CD4-positive, CD25-positive, alpha-beta regulatory T cell (primary cell): Measurements from ENCODE around the gene PLA2G4E. TPM values are rescaled to one million over a fixed set of nuclear protein-coding genes. Genes with fewer than 3 reads are reported as not detected.
A peak's percentile ranks its signal among the peaks of the same experiment; 100 is the strongest.

Experiments used
- ATAC-seq, 2 donors: fragments of 150-1000 bp; cut with Tn5 transposase; one replicate each; pipeline ENCODE4 v1.10.0; 2021; ENCODE audit warnings: low read depth in 2 of 2, moderate number of reproducible peaks in 2 of 2, moderate library complexity in 1 of 2
- DNase-seq, 3 donors: peaks; one replicate each; pipeline versions ENCODE4 v3.0.0 to v3.0.0-alpha.2; 2012 to 2022; ENCODE audit warnings: mixed read lengths in 1 of 3
- H3K27ac ChIP-seq: one replicate; pipeline ENCODE4 v1.7.0; 2013; ENCODE audit warnings: mild to moderate bottlenecking, low read length; ENCODE audit not compliant: insufficient read depth, poor library complexity, severe bottlenecking
- H3K27me3 ChIP-seq: one replicate; pipeline ENCODE4 v1.7.0; 2013; ENCODE audit warnings: low read length; ENCODE audit not compliant: control insufficient read depth, insufficient read depth
- H3K36me3 ChIP-seq: one replicate; pipeline ENCODE4 v1.7.0; 2013; ENCODE audit warnings: mild to moderate bottlenecking, low read length, moderate library complexity; ENCODE audit not compliant: control insufficient read depth, insufficient read depth
- H3K4me1 ChIP-seq: 2 replicates; pipeline ENCODE4 v1.7.0; 2013; ENCODE audit warnings: mild to moderate bottlenecking, low read length; ENCODE audit not compliant: insufficient read depth, control insufficient read depth, poor library complexity, severe bottlenecking
- H3K4me3 ChIP-seq: one replicate; pipeline ENCODE4 v1.7.0; 2013; ENCODE audit warnings: low read depth, mild to moderate bottlenecking, low read length, moderate library complexity
- H3K9me3 ChIP-seq, 2 experiments: 1 replicate in 1 of 2; 2 replicates in 1 of 2; pipeline ENCODE4 v1.7.0; 2013; ENCODE audit warnings: low read length in 2 of 2, mild to moderate bottlenecking in 1 of 2, moderate library complexity in 1 of 2; ENCODE audit not compliant: control insufficient read depth in 2 of 2
- H3K27ac Mint-ChIP-seq, 3 donors: one replicate each; pipeline ENCODE4 v1.8.0; 2020 to 2022; ENCODE audit warnings: mild to moderate bottlenecking in 3 of 3, mixed read lengths in 3 of 3, moderate library complexity in 2 of 3
- H3K27me3 Mint-ChIP-seq: one replicate; pipeline ENCODE4 v1.8.0; 2022; ENCODE audit warnings: mild to moderate bottlenecking, mixed read lengths
- H3K36me3 Mint-ChIP-seq: one replicate; pipeline ENCODE4 v1.8.0; 2020; ENCODE audit warnings: mixed read lengths
- H3K4me1 Mint-ChIP-seq, 4 donors: one replicate each; pipeline ENCODE4 v1.8.0; 2020 to 2022; ENCODE audit warnings: mixed read lengths in 4 of 4, mild to moderate bottlenecking in 1 of 4
- H3K4me3 Mint-ChIP-seq, 4 donors: one replicate each; pipeline ENCODE4 v1.8.0; 2020 to 2022; ENCODE audit warnings: mild to moderate bottlenecking in 4 of 4, mixed read lengths in 4 of 4, moderate library complexity in 3 of 4
- H3K9me3 Mint-ChIP-seq, 7 donors: one replicate each; pipeline ENCODE4 v1.8.0; 2020 to 2022; ENCODE audit warnings: mixed read lengths in 7 of 7, mild to moderate bottlenecking in 3 of 7, moderate library complexity in 2 of 7
- polyA plus RNA-seq, 4 donors: library from polyadenylated mRNA; unstranded; fragments of 300-500 nt; fragmentation: Illumina TruSeq; gene quantifications; one replicate each; pipeline ENCODE4 v1.2.3, GENCODE V29; 2021
- total RNA-seq: library from RNA; stranded (reverse); gene quantifications from one replicate; pipeline ENCODE4 v1.2.3, GENCODE V29; 2022

Gene PLA2G4E
- total and polyA plus RNA-seq, 5 donors from 2014 or later = not detected

DNA sequence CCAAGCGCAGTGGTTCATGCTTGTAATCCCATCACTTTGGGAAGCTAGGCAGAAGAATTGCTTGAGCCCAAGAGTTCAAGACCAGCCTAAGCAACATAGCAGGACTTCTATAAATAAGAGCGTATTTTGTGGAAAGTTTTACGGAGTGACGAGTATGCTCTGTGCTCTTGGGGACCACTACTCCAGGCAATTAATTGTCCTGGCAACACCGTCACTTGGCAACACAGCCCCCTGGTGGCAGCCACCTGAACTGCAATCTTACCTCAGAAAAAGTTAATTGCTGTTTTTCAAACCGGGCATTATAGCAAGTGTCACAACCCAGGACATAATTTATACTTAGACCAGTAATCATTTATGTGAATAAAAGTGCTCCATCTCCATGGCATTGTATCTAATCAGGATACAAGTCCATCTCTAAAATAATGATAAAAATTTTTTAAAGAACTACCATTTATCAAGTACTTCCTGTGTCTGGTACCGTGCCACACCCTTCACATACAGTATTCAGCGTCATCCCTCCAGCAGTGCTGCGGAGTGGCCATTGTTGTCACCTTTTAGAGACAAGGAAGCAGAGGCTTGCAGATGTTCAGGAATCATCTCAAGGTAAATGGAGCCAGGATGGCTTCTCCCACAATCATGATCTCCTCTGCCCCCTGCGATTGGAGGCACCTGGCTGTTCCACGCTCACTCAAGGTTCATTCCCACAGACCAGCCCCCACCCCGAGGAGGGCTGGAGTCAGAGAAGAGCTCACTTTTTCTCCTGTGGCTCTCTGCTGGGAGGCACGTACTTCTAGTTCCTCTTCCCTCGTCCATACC is 39.0 kb upstream of the PLA2G4E start:
- peak in 1 of 2 donors; percentile 53 for ATAC-seq
- Mint-ChIP-seq H3K9me3 (peaks cover 0 to 4% (median 0%) of the 10 kb centered on the region in 7 donors), H3K36me3 (no peaks in the 10 kb centered on the region), H3K27ac (peak overlapping the region in 2 of 3 donors; percentile 60 to 69), H3K4me1 (peaks cover 0 to 18% (median 7%) of the 10 kb centered on the region in 4 donors), H3K4me3 (no peak overlapping the region), H3K27me3 (peaks cover 52% of the 10 kb centered on the region)
- Histone ChIP-seq H3K27me3 (peaks cover 4% of the 10 kb centered on the region), H3K9me3 (no peaks in the 10 kb centered on the region), H3K36me3 (no peaks in the 10 kb centered on the region), H3K27ac (no peak overlapping the region), H3K4me3 (peak overlapping the region; percentile 61), H3K4me1 (peaks cover 12% of the 10 kb centered on the region)
- DNase-seq = peak; percentile 50 to 74 (median 62)

DNA sequence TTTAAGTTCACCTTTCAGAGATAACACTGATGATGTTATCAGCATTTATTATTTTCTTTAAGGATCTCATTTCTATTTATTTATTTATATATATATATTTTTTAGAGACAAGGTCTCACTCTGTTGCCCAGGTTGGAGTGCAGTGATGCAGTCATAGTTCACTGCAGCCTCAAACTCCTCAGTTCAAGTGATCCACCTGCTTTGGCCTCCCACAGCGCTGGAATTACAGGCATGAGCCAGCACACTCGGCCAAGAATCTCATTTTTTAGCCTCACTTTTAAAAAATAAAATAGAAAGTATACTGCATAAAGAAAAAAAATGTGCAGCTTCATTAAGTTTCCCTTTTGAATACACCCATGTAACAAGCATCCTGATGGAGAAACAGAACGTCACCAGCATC is 37.9 kb upstream of the PLA2G4E start:
- Mint-ChIP-seq H3K4me3 (no peak overlapping the region), H3K27me3 (peaks cover 46% of the 10 kb centered on the region), H3K36me3 (no peaks in the 10 kb centered on the region), H3K4me1 (peaks cover 0 to 18% (median 7%) of the 10 kb centered on the region in 4 donors), H3K27ac (no peak overlapping the region), H3K9me3 (peaks cover 0 to 2% (median 0%) of the 10 kb centered on the region in 7 donors)
- ATAC-seq (no peak), DNase-seq (no peak)
- Histone ChIP-seq H3K9me3 (no peaks in the 10 kb centered on the region), H3K36me3 (no peaks in the 10 kb centered on the region), H3K27ac (no peak overlapping the region), H3K4me1 (peaks cover 12% of the 10 kb centered on the region), H3K27me3 (peaks cover 4% of the 10 kb centered on the region), H3K4me3 (no peak overlapping the region)

DNA sequence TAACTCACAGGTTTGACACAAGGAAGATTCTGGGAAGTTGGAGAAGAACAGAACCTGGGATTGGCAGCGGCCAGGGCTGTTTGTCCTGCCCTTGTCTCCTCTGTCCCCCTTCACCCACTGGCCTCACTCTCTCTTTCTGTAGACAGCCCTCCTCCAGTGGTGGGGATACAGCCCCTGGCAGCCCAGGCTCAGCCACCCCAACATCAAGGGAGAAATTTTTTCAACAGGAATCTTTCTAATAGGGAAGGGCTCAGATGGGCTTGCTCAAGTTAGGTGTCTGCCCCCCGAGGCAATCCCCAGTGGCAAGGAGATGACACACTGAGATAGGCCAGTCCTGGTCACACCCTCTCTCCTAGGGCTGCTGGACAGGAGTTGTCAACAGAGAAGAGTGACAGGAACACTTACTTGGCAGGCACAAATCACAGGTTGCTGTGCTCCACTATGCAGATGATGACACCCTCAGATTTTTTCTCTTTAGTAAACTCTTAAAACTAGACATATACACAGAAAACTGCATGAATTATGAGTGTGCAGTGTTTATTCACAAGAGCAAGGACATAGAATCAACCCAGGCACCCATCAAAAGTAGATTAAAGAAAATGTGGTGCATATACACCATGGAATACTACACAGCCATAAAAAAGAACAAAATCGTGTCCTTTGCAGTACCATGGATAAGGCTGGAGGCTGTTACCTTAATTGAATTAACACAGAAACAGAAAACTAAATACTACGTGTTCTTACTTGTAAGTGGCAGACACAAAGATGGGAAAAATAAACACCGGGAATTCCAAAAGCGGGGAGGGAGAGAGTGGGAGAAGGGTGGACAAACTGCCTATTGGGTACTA is 37.2 kb upstream of the PLA2G4E start:
- Histone ChIP-seq H3K4me3 (no peak overlapping the region), H3K4me1 (peaks cover 12% of the 10 kb centered on the region), H3K27ac (no peak overlapping the region), H3K27me3 (peaks cover 4% of the 10 kb centered on the region), H3K36me3 (no peaks in the 10 kb centered on the region), H3K9me3 (no peaks in the 10 kb centered on the region)
- Mint-ChIP-seq H3K9me3 (peaks cover 0 to 2% (median 0%) of the 10 kb centered on the region in 7 donors), H3K4me1 (peaks cover 0 to 18% (median 7%) of the 10 kb centered on the region in 4 donors), H3K36me3 (no peaks in the 10 kb centered on the region), H3K27me3 (peaks cover 50% of the 10 kb centered on the region), H3K4me3 (peak overlapping the region in 2 of 4 donors; percentile 36 to 43), H3K27ac (peak overlapping the region in 2 of 3 donors; percentile 15 to 82)
- DNase-seq = no peak
- ATAC-seq = no peak

DNA sequence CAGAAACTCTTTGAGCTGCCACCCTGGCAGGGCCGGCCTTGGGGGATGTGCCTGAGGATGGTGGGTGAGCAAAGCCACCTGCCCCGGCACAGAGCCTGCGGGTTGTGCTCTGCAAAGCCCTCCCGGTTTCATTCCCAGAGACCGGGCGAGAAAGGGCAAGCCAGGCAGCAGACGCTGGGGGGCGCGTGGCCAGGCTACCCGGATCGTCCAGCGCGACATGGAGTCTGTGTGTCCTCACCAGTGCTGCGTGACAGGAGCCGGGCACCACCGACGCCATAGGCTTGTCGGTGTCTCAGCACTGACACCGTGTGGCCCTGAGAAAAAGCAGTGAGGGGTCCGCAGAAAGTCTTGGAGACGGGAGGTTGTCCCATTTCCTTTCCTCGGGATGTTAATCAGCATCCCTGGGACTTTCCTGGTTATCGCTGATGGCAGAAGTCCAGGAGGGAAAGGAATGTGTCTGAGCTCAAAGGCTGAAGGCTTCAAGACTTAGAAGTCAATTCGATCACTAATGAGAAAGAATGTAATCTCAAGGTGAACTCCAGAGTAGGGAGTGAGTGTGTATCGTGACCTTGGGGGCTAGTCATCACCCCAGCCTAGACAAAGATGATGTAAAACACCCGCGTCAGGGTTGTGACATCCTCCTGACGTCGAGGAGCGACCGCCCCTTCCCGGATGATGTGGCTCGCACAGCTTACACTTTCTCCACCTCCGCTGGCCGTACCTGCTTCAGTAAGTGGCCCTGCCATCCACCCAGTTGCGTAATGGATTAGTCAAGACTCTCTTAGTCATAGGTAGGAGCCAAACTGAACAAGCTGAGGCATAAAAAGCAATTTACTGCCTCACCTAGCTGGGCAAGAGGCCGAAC is 36.3 kb upstream of the PLA2G4E start:
- Histone ChIP-seq H3K27ac (no peak overlapping the region), H3K27me3 (peaks cover 4% of the 10 kb centered on the region), H3K9me3 (no peaks in the 10 kb centered on the region), H3K4me3 (peak overlapping the region; percentile 61), H3K36me3 (no peaks in the 10 kb centered on the region), H3K4me1 (peaks cover 12% of the 10 kb centered on the region)
- Mint-ChIP-seq H3K27ac (peak overlapping the region in 2 of 3 donors; percentile 64 to 82), H3K4me1 (peaks cover 0 to 18% (median 7%) of the 10 kb centered on the region in 4 donors), H3K9me3 (peaks cover 0 to 4% (median 0%) of the 10 kb centered on the region in 7 donors), H3K27me3 (peaks cover 48% of the 10 kb centered on the region), H3K36me3 (no peaks in the 10 kb centered on the region), H3K4me3 (peak overlapping the region; percentile 42 to 68 (median 64))
- ATAC-seq (peak; percentile 55 to 64), DNase-seq (peak; percentile 15 to 57 (median 38))

DNA sequence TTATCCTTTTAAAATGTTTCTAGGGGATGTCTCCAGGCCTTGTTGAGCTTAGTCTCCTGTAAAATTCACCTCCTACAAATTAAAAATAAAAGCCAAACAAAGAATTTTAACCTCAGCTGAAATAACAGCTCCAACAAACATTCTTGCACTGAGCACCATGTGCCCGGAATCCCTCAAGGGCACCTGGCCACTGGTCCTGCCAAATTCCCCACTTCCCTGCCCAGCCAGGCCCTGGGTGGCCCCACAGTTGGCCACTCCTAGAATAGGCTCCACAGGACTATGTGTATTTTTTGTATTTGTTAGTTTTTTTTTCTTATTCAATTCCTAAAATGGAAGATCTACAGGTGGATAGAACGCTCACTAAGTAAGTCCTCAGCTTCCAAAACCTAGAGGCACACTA is 33.1 kb upstream of the PLA2G4E start:
- no peak overlapping the region for H3K4me3 Mint-ChIP-seq
- Histone ChIP-seq H3K4me3 (no peak overlapping the region), H3K27ac (no peak overlapping the region), H3K9me3 (no peaks in the 10 kb centered on the region), H3K27me3 (peaks cover 4% of the 10 kb centered on the region), H3K4me1 (peaks cover 7% of the 10 kb centered on the region), H3K36me3 (no peaks in the 10 kb centered on the region)
- DNase-seq = no peak
- peaks cover 0 to 4% (median 0%) of the 10 kb centered on the region in 7 donors for H3K9me3 Mint-ChIP-seq
- ATAC-seq = no peak
- H3K27me3 Mint-ChIP-seq = peaks cover 42% of the 10 kb centered on the region
- H3K4me1 Mint-ChIP-seq = peaks cover 0 to 9% (median 3%) of the 10 kb centered on the region in 4 donors
- peak overlapping the region in 1 of 3 donors; percentile 79 for H3K27ac Mint-ChIP-seq
- no peaks in the 10 kb centered on the region for H3K36me3 Mint-ChIP-seq

DNA sequence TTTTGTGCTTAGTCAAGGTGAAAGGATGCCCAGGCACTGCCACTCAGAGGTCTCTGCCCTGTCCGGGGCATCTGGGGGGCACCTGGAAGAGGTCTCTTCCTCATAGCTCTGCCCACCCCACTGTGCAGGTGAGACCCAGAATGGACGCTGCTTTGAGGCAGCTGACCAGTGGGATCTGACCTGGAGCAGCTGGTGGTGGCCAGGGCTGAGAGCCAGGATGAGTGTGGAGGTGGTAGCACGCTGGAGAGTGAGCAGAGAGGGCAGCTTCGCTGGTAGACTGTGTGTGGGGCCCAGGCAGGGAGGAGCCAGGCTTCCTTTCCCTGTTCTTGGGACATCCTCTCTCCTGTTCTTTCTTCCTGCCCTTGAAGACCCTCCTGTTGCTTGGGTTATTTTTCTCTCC is 32.2 kb upstream of the PLA2G4E start:
- DNase-seq = no peak
- no peak for ATAC-seq
- Histone ChIP-seq H3K27me3 (peaks cover 4% of the 10 kb centered on the region), H3K9me3 (no peaks in the 10 kb centered on the region), H3K36me3 (no peaks in the 10 kb centered on the region), H3K4me3 (no peak overlapping the region), H3K4me1 (peaks cover 7% of the 10 kb centered on the region), H3K27ac (no peak overlapping the region)
- H3K4me1 Mint-ChIP-seq = peaks cover 0 to 9% (median 3%) of the 10 kb centered on the region in 4 donors
- H3K36me3 Mint-ChIP-seq = no peaks in the 10 kb centered on the region
- peaks cover 42% of the 10 kb centered on the region for H3K27me3 Mint-ChIP-seq
- peaks cover 0 to 4% (median 0%) of the 10 kb centered on the region in 7 donors for H3K9me3 Mint-ChIP-seq
- H3K4me3 Mint-ChIP-seq = no peak overlapping the region
- peak overlapping the region in 1 of 3 donors; percentile 5 for H3K27ac Mint-ChIP-seq
